HepG2 (cell line): Measurements from ENCODE around the gene HOXC5. TPM values are rescaled to one million over a fixed set of nuclear protein-coding genes. Genes with fewer than 3 reads are reported as not detected.

ENCODE experiments used
- ATAC-seq: fragments of 200-7000 bp; cut with Tn5 transposase; 3 replicates; pipeline ENCODE4 v1.9.1; 2020; ENCODE audit warnings: mild to moderate bottlenecking, moderate library complexity
- BruUV-seq: library from RNA; stranded (reverse); fragments of 400-500 nt; replicated peaks from 2 replicates; lab custom pipeline; 2021; lab: Mats Ljungman, UMichigan
- CTCF ChIA-PET: fragments of 300-600 bp; formaldehyde crosslinking; extraction: SDS; loops from one replicate; lab custom pipeline; 2021; ENCODE audit warnings: low total read pairs, inconsistent platforms, low intra/inter-chr PET ratio; lab: Yijun Ruan, JAX
- POLR2A ChIA-PET: fragments of 350-600 bp; sonication (Branson Sonifier 250); formaldehyde crosslinking; loops from one replicate; lab custom pipeline; 2020; ENCODE audit warnings: antibody characterized with exemption, inconsistent platforms; lab: Yijun Ruan, JAX
- DNase-seq: peaks from one replicate; pipeline ENCODE4 v3.0.0-alpha.2; 2015; ENCODE audit warnings: low spot score
- FAIRE-seq: peaks from 3 replicates; lab custom pipeline; 2011; peaks lifted over from hg19 to GRCh38; lab: Jason Lieb, UNC
- H2AFZ ChIP-seq: one replicate; pipeline ENCODE4 v1.6.1; 2011; ENCODE audit warnings: low read length, inconsistent platforms
- H3K27ac ChIP-seq: fragments of 300-600 bp; 3 replicates; pipeline ENCODE4 v1.8.0; 2011; ENCODE audit warnings: mixed run types, mild to moderate bottlenecking, mixed read lengths, low read length, inconsistent platforms; ENCODE audit not compliant: insufficient read depth; ENCODE audit errors: extremely low read length
- H3K27me3 ChIP-seq, 2 experiments: fragments of 200-600 bp in 1 of 2; 2 replicates in 1 of 2; 3 replicates in 1 of 2; pipeline versions ENCODE4 v1.6.0 to v1.8.0; 2011; ENCODE audit warnings: low read length in 2 of 2, mild to moderate bottlenecking in 2 of 2, moderate library complexity in 2 of 2, inconsistent platforms in 1 of 2; ENCODE audit not compliant: insufficient read depth in 2 of 2, control insufficient read depth in 1 of 2
- H3K36me3 ChIP-seq, 2 experiments: fragments of 200-600 bp in 1 of 2; replicated peaks in 1 of 2; 2 replicates in 1 of 2; 3 replicates in 1 of 2; pipeline versions ENCODE4 v1.5.1 to v1.8.0; 2011; ENCODE audit warnings: low read length in 2 of 2, inconsistent platforms in 1 of 2; ENCODE audit not compliant: insufficient read depth in 2 of 2, control insufficient read depth in 1 of 2
- H3K4me1 ChIP-seq: 2 replicates; pipeline ENCODE4 v1.5.1; 2012; ENCODE audit warnings: low read length, inconsistent platforms; ENCODE audit not compliant: insufficient read depth
- H3K4me2 ChIP-seq: 2 replicates; pipeline ENCODE4 v1.6.0; 2011; ENCODE audit warnings: low read depth, low read length, inconsistent platforms
- H3K4me3 ChIP-seq, 3 experiments: fragments of 200-600 bp in 1 of 3; sonication (generic), shearing (Covaris generic) in 1 of 3; replicated peaks in 1 of 3; 2 replicates each; pipeline ENCODE4 v1.5.1; 2011 to 2016; ENCODE audit warnings: low read length in 3 of 3, inconsistent platforms in 2 of 3, low read depth in 2 of 3, mild to moderate bottlenecking in 2 of 3, control low read depth in 1 of 3, mixed read lengths in 1 of 3; ENCODE audit not compliant: insufficient read depth in 1 of 3
- H3K79me2 ChIP-seq: one replicate; pipeline ENCODE4 v1.6.1; 2011; ENCODE audit warnings: low read length, inconsistent platforms; ENCODE audit not compliant: insufficient read depth
- H3K9ac ChIP-seq: 2 replicates; pipeline ENCODE4 v1.6.0; 2011; ENCODE audit warnings: mild to moderate bottlenecking, low read depth, low read length, inconsistent platforms; ENCODE audit not compliant: insufficient read depth
- H3K9me3 ChIP-seq: 2 replicates; pipeline ENCODE4 v1.5.1; 2012; ENCODE audit warnings: mild to moderate bottlenecking, low read length
- H4K20me1 ChIP-seq: 2 replicates; pipeline ENCODE4 v1.6.0; 2011; ENCODE audit warnings: inconsistent platforms, mild to moderate bottlenecking, low read length, moderate library complexity; ENCODE audit not compliant: insufficient read depth
- IRX3 ChIP-seq: sonication (generic); formaldehyde crosslinking; IDR thresholded peaks from 2 replicates; pipeline ENCODE4 v1.8.1; 2023; ENCODE audit warnings: mild to moderate bottlenecking, low read depth, missing genetic modification reagents, borderline replicate concordance
- NCOR1 ChIP-seq: fragments of 200-600 bp; sonication (generic); IDR thresholded peaks from 2 replicates; pipeline ENCODE4 v1.7.0; 2017; ENCODE audit warnings: antibody characterized with exemption, low read length, borderline replicate concordance
- TGIF2 ChIP-seq: IDR thresholded peaks from 2 replicates; pipeline ENCODE4 v1.6.1; 2016; ENCODE audit warnings: control low read depth, missing compliant biosample characterization
- ZNF629 ChIP-seq: sonication (generic); formaldehyde crosslinking; conservative IDR thresholded peaks from 2 replicates; pipeline ENCODE4 v1.5.0; 2020; ENCODE audit warnings: missing genetic modification reagents
- ZNF775 ChIP-seq: sonication (generic); formaldehyde crosslinking; IDR thresholded peaks from 2 replicates; pipeline ENCODE4 v1.4.0; 2020; ENCODE audit warnings: missing genetic modification reagents, mild to moderate bottlenecking, moderate library complexity, borderline replicate concordance
- ZSCAN20 ChIP-seq: sonication (generic); formaldehyde crosslinking; IDR thresholded peaks from 2 replicates; pipeline ENCODE4 v1.4.0; 2020; ENCODE audit warnings: missing genetic modification reagents, mild to moderate bottlenecking, borderline replicate concordance
- ZSCAN21 ChIP-seq: sonication (generic); formaldehyde crosslinking; IDR thresholded peaks from 2 replicates; pipeline ENCODE4 v1.8.0; 2022; ENCODE audit warnings: mild to moderate bottlenecking, missing genetic modification reagents, moderate library complexity, borderline replicate concordance
- WGBS: methylation state at CpG from one replicate; pipeline ENCODE4 v1.1.6; 2017; ENCODE audit warnings: low lambda C conversion rate; 5-methylcytosine and 5-hydroxymethylcytosine counted together
- in situ Hi-C: cut with HindIII; loops from 2 replicates; pipeline ENCODE4 v1.10.0; 2017; ENCODE audit warnings: low pct_unique_long_range_greater_than_20kb; ENCODE audit not compliant: extremely low pct_ligation_motif_present
- intact Hi-C: fragments of 100-400 bp; cut with micrococcal nuclease; formaldehyde crosslinking; loops from one replicate; pipeline ENCODE4 v1.10.0; 2022; ENCODE audit not compliant: unreplicated experiment
- polyA plus RNA-seq, 8 experiments: library from polyadenylated mRNA; depleted of rRNA in 3 of 8; stranded (reverse) in 7 of 8; unstranded in 1 of 8; fragments of >200 nt; fragmentation: Illumina TruSeq in 4 of 8; extraction: Trizol in 4 of 8; gene quantifications; 2 replicates each; pipeline versions ENCODE4 v1.2.1 to v1.2.3, GENCODE V29; 2011 to 2016; ENCODE audit warnings: low read depth in 4 of 8, missing spikeins in 1 of 8, mixed read lengths in 1 of 8; ENCODE audit not compliant: insufficient read depth in 1 of 8
- total RNA-seq, 5 experiments: library from RNA; depleted of rRNA; stranded (reverse); fragments of >200 nt; fragmentation: Illumina TruSeq; extraction: Trizol; gene quantifications; 2 replicates each; pipeline ENCODE4 v1.2.3, GENCODE V29; 2016; ENCODE audit warnings: low read depth in 1 of 5
- TF ChIP-seq, protein P1 (sequence below): sonication (generic); formaldehyde crosslinking; IDR thresholded peaks from 2 replicates; pipeline ENCODE4 v1.4.0; 2020; ENCODE audit warnings: missing genetic modification reagents, mild to moderate bottlenecking, borderline replicate concordance
- TF ChIP-seq, protein P2 (sequence below): IDR thresholded peaks from 2 replicates; pipeline ENCODE4 v1.6.1; 2016; ENCODE audit warnings: control low read depth

Gene HOXC5
- total and polyA plus RNA-seq, 2 of the 13 experiments (the other 11 are each of a cell fraction or from before 2014, with no cell fraction given), result not detected

GRCh38 chr12:54028314-54029201 is 4.3 kb upstream of the HOXC5 start, which contains the start of gene HOXC6:
TSS of gene HOXC6 (plus strand) at chr12:54028440. CDS start at chr12:54028522, 82 bp downstream.
- POLR2A ChIA-PET, result no interaction called here

GRCh38 chr12:54029529-54030441 is 3.1 kb upstream of the HOXC5 start:
- POLR2A ChIA-PET, result no interaction called here
- FAIRE-seq, result no peak
- H3K4me1 ChIP-seq, result peaks cover 7% of the 10 kb centered on the region; the same call in 1 of the 2 replicates
- no peak overlapping the region for H3K4me2 ChIP-seq
- ATAC-seq, result no peak
- H2AFZ ChIP-seq, result no peak overlapping the region
- H3K27me3 ChIP-seq, result peaks cover 4 to 85% of the 10 kb centered on the region in 2 experiments; a peak in 4 of 5 replicates
- no peaks in the 10 kb centered on the region for H3K9me3 ChIP-seq
- H3K27ac ChIP-seq, result no peak overlapping the region
- intact Hi-C loops, result loop anchor here (5.0 kb wide), 1 partner anchor 108 kb away; no protein-coding TSS in a partner anchor
- in situ Hi-C loops, result loop anchor here (5.0 kb wide), 2 partner anchors 103 to 163 kb away; no protein-coding TSS in a partner anchor
- H3K79me2 ChIP-seq, result no peaks in the 10 kb centered on the region
- DNase-seq, result no peak
- no TSS peak for BruUV-seq
- no peak overlapping the region for H3K4me3 ChIP-seq
- 53% methylated on average over 50 of the region's 53 CpGs for WGBS
- H3K9ac ChIP-seq, result no peak overlapping the region
- H4K20me1 ChIP-seq, result no peaks in the 10 kb centered on the region
- no peaks in the 10 kb centered on the region for H3K36me3 ChIP-seq
- CTCF ChIA-PET, result no interaction called here
- TF ChIP-seq ZSCAN21 (CRISPR knock-in tag) (no peak), TGIF2 (no peak), ZNF775 (no peak), ZNF629 (no peak), ZSCAN20 (CRISPR knock-in tag) (no peak), NCOR1 (no peak)
- TF ChIP-seq, protein P1, sequence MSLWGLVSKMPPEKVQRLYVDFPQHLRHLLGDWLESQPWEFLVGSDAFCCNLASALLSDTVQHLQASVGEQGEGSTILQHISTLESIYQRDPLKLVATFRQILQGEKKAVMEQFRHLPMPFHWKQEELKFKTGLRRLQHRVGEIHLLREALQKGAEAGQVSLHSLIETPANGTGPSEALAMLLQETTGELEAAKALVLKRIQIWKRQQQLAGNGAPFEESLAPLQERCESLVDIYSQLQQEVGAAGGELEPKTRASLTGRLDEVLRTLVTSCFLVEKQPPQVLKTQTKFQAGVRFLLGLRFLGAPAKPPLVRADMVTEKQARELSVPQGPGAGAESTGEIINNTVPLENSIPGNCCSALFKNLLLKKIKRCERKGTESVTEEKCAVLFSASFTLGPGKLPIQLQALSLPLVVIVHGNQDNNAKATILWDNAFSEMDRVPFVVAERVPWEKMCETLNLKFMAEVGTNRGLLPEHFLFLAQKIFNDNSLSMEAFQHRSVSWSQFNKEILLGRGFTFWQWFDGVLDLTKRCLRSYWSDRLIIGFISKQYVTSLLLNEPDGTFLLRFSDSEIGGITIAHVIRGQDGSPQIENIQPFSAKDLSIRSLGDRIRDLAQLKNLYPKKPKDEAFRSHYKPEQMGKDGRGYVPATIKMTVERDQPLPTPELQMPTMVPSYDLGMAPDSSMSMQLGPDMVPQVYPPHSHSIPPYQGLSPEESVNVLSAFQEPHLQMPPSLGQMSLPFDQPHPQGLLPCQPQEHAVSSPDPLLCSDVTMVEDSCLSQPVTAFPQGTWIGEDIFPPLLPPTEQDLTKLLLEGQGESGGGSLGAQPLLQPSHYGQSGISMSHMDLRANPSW (CRISPR knock-in tag), result no peak
- TF ChIP-seq, protein P2, sequence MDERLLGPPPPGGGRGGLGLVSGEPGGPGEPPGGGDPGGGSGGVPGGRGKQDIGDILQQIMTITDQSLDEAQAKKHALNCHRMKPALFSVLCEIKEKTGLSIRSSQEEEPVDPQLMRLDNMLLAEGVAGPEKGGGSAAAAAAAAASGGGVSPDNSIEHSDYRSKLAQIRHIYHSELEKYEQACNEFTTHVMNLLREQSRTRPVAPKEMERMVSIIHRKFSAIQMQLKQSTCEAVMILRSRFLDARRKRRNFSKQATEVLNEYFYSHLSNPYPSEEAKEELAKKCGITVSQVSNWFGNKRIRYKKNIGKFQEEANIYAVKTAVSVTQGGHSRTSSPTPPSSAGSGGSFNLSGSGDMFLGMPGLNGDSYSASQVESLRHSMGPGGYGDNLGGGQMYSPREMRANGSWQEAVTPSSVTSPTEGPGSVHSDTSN (CRISPR knock-in tag), result no peak

More at GRCh38 chr12:54028314-54029201, 4.3 kb upstream of the HOXC5 start, which contains the start of gene HOXC6:
- no peaks in the 10 kb centered on the region for H3K79me2 ChIP-seq
- H3K36me3 ChIP-seq, result no peaks in the 10 kb centered on the region
- H2AFZ ChIP-seq, result no peak within 1 kb of the TSS
- peaks cover 7% of the 10 kb centered on the region; the same call in 1 of the 2 replicates for H3K4me1 ChIP-seq
- H4K20me1 ChIP-seq, result no peaks in the 10 kb centered on the region
- peak within 1 kb of the TSS; percentile 45 for H3K4me2 ChIP-seq
- FAIRE-seq (no peak), DNase-seq (no peak), ATAC-seq (no peak)
- no peak within 1 kb of the TSS; a peak in 1 of 6 replicates for H3K4me3 ChIP-seq
- peaks cover 4 to 88% of the 10 kb centered on the region in 2 experiments; a peak in 4 of 5 replicates for H3K27me3 ChIP-seq
- no peak for TF ChIP-seq IRX3
- in situ Hi-C loops (no loop called here), intact Hi-C loops (no loop called here)
- CTCF ChIA-PET, result no interaction called here
- WGBS, result 11% methylated on average over 35 of the region's 36 CpGs
- H3K9ac ChIP-seq, result no peak within 1 kb of the TSS
- H3K27ac ChIP-seq, result no peak within 1 kb of the TSS
- no TSS peak for BruUV-seq
- H3K9me3 ChIP-seq, result no peaks in the 10 kb centered on the region
